GM18951 (cell line): ENCODE measurements around the gene GPC6.

Source experiments
- POLR2A ChIP-seq: IDR thresholded peaks from 4 replicates; pipeline ENCODE4 v1.6.1; 2011; ENCODE audit warnings: mild to moderate bottlenecking; ENCODE audit not compliant: insufficient read length, insufficient read depth; ENCODE audit errors: extremely low read depth
- in situ Hi-C: fragments of 300-500 bp; cut with MboI; formaldehyde crosslinking; loops from one replicate; pipeline ENCODE4 v1.12.0; 2022; ENCODE audit warnings: low sequenced_read_pairs, mixed read lengths, inconsistent platforms; ENCODE audit not compliant: unreplicated experiment

The GPC6 gene

GRCh38 chr13:94236132-94236531 lies 1009.5 kb downstream of the GPC6 start:
- in situ Hi-C loops: no loop called here
- TF ChIP-seq POLR2A: no peak

GRCh38 chr13:94236872-94237271 lies 1010.3 kb downstream of the GPC6 start:
- TF ChIP-seq POLR2A: no peak
- in situ Hi-C loops: no loop called here

- no peak for TF ChIP-seq POLR2A
- in situ Hi-C loops: no loop called here
Measured at GRCh38 chr13:94239135-94239534, 1012.5 kb downstream of the GPC6 start.

GRCh38 chr13:94242554-94242953 lies 1015.9 kb downstream of the GPC6 start:
- TF ChIP-seq POLR2A: no peak
- in situ Hi-C loops: no loop called here

GRCh38 chr13:94243551-94243950 lies 1016.9 kb downstream of the GPC6 start:
- TF ChIP-seq POLR2A: no peak
- in situ Hi-C loops: no loop called here

- TF ChIP-seq POLR2A: no peak
- in situ Hi-C loops: no loop called here
Measured at GRCh38 chr13:94246495-94246894, 1019.9 kb downstream of the GPC6 start.

- in situ Hi-C loops: no loop called here
- TF ChIP-seq POLR2A: no peak
Measured at GRCh38 chr13:94247890-94248289, 1021.3 kb downstream of the GPC6 start.

GRCh38 chr13:94248454-94249228 lies 1022.0 kb downstream of the GPC6 start:
- in situ Hi-C loops: no loop called here
- TF ChIP-seq POLR2A: no peak

GRCh38 chr13:94249512-94249911 lies 1022.9 kb downstream of the GPC6 start:
- in situ Hi-C loops: no loop called here
- TF ChIP-seq POLR2A: no peak

- no peak for TF ChIP-seq POLR2A
- in situ Hi-C loops: no loop called here
Measured at GRCh38 chr13:94251831-94252608, 1025.4 kb downstream of the GPC6 start.

GRCh38 chr13:94254737-94255136 lies 1028.1 kb downstream of the GPC6 start:
- in situ Hi-C loops: no loop called here

GRCh38 chr13:94256721-94257120 lies 1030.1 kb downstream of the GPC6 start:
- TF ChIP-seq POLR2A: no peak
- in situ Hi-C loops: no loop called here

More at GRCh38 chr13:94254737-94255136, 1028.1 kb downstream of the GPC6 start:
- TF ChIP-seq POLR2A: no peak

GRCh38 chr13:94259984-94260383 lies 1033.4 kb downstream of the GPC6 start:
- in situ Hi-C loops: no loop called here
- no peak for TF ChIP-seq POLR2A

- in situ Hi-C loops: no loop called here
- no peak for TF ChIP-seq POLR2A
Measured at GRCh38 chr13:94261163-94261562, 1034.6 kb downstream of the GPC6 start.
